Measurements from ENCODE around the gene RSBN1L. TPM values are rescaled to one million over a fixed set of nuclear protein-coding genes. Genes with fewer than 3 reads are reported as not detected.
A peak's percentile ranks its signal among the peaks of the same experiment; 100 is the strongest.
"Not testable (repeated sequence)": the region's sequence is repeated elsewhere in the genome, so short reads cannot be mapped to it uniquely, and the experiment has no call there.

The RSBN1L gene
- polyA plus RNA-seq, 5 donors: 23.8 to 40.1 (median 38.6) TPM

- DNase-seq: peak; percentile 53 to 62
Observed at GRCh38 chr7:77685233-77685632, 11.0 kb upstream of the RSBN1L start.

GRCh38 chr7:77687100-77687746 is 9.0 kb upstream of the RSBN1L start:
- no peak for DNase-seq

- DNase-seq: no peak
Observed at GRCh38 chr7:77687747-77688144, 8.5 kb upstream of the RSBN1L start.

- DNase-seq: no peak
Observed at GRCh38 chr7:77690289-77690688, 6.0 kb upstream of the RSBN1L start.

DNA sequence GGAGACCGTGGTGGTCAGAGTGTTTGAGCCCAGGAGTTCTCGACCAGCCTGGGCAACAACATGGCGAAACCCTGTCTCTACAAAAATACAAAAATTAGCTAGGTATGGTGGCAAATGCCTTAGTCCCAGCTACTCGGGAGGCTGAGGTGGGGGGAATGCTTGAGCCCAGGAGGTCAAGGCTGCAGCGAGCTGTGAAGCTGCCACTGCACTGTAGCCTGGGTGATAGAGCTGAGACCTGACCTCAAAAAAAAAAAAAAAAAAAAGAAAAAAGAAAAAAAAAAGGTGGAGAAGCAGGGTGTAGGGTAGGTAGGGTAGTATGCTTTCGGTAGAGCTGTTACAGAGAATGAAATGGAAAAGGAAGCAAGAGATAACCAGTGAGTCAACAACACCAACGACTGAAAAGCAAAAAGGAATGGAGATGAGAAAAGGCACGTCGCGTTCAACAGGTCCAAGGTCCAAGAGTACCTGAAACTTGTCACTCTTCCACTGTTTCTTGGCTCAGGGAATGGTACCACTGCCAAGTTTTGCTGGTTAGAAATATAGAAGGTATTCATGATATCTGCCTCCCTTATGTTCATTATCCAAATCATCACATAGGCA is 4.3 kb upstream of the RSBN1L start:
- no peak for DNase-seq

- no peak for DNase-seq
Observed at GRCh38 chr7:77693830-77694583, 2.3 kb upstream of the RSBN1L start.

DNA sequence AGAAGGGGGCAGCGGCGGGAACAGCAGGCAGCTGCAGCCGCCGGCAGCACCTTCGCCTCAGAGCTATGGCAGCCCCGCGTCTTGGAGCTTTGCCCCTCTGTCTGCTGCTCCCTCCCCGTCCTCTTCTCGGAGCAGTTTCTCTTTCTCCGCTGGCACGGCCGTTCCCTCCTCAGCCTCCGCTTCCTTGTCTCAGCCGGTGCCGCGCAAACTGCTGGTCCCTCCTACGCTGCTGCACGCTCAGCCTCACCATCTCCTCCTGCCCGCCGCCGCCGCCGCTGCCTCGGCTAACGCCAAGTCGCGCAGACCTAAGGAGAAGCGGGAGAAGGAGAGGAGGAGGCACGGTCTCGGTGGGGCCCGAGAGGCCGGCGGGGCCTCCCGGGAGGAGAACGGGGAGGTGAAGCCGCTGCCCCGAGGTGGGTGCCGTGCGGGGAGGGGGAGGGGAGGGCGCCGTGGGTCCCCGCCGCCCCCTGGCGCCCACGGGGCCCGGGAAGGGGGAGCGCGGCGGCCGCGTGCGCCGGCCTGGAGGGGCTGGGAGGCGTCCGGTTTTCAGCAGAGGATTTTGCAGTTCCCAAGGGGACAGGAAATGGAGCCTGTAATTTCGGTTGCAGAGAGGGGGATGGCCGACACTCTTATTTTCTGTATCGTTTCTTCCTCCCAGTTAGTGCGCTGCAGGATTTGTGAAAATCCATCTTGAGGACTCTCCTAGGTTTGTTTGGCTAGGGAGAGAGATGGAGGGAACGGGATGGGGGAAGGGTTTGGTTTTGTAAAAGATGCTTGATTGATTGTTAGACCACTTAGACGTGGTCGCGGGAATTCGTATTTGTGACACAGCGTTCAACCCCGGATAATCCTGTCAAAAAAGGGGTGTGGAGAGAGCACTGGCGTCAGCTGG is 630 bp downstream of the RSBN1L start:
- DNase-seq: peak; percentile 60 to 74

DNA sequence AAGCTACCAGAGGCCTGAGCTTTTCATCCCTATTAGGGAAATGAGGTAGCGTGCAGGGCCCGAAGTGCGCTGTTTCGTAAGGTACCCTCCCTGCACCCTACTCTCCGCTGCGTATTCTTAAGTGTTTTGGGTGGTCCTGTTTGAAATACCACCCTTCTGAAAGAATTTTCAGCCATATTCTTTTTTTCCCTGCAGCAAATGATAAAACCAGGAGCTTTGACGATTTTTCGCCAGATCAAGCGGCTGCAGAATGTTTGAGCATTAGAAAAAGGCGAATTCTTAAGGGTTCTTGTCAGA is 1.2 kb downstream of the RSBN1L start:
- DNase-seq: no peak

GRCh38 chr7:77698042-77698625 is 1.9 kb downstream of the RSBN1L start:
- no peak for DNase-seq

DNA sequence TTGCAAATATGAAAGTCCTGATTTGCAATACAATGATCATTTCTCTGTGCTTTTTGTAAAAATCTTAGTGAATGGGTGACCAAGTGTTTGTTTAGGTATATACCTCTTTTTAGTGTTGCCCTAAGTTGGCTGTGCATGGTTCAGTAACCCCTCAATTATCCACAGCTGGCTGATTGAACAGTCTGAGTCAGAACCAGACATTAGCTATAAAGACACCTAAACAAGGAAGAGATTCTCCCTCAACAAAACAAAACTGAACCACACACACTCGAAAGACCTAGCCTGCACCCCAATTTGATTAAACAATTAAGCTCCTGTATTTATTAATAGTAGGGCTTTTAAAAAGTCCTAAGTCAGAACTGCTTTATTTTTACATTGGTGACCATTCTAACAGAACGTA is 2.8 kb downstream of the RSBN1L start:
- no peak for DNase-seq

GRCh38 chr7:77702513-77702912 is 6.3 kb downstream of the RSBN1L start:
- no peak for DNase-seq

GRCh38 chr7:77702968-77703472 is 6.8 kb downstream of the RSBN1L start:
- no peak for DNase-seq

- not testable (repeated sequence) for DNase-seq
Observed at GRCh38 chr7:77703669-77704068, 7.4 kb downstream of the RSBN1L start.

DNA sequence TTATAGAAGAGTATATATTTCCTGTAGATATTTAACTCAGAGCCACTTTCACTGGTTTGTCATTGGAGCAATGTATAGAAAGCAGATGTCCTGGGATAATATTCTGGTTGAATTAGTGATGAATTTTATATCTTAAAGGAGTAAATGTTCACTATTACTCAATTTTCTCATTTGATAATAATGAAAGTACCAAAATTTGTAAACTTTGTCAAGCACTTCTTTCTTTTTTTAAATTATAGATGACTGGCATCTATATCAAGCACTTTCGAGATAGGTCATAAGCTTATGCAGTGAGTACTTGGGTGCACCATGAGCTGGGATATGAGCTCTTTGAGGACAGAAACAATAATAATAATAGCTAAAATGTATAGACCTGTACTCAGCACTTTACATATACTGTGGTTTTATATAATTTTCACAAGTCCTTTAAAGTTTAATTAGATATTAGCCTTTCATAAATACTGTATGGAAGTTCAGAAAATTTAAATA is 11.3 kb downstream of the RSBN1L start:
- DNase-seq: no peak

- no peak for DNase-seq
Observed at GRCh38 chr7:77710067-77710466, 13.8 kb downstream of the RSBN1L start.

- no peak for DNase-seq
Observed at GRCh38 chr7:77710861-77711260, 14.6 kb downstream of the RSBN1L start.

GRCh38 chr7:77714195-77714594 is 17.9 kb downstream of the RSBN1L start:
- DNase-seq: no peak

- not testable (repeated sequence) for DNase-seq
Observed at GRCh38 chr7:77714931-77715330, 18.7 kb downstream of the RSBN1L start.

GRCh38 chr7:77716804-77717203 is 20.5 kb downstream of the RSBN1L start:
- no peak for DNase-seq

- DNase-seq: not testable (repeated sequence)
Observed at GRCh38 chr7:77717566-77717965, 21.3 kb downstream of the RSBN1L start.

DNA sequence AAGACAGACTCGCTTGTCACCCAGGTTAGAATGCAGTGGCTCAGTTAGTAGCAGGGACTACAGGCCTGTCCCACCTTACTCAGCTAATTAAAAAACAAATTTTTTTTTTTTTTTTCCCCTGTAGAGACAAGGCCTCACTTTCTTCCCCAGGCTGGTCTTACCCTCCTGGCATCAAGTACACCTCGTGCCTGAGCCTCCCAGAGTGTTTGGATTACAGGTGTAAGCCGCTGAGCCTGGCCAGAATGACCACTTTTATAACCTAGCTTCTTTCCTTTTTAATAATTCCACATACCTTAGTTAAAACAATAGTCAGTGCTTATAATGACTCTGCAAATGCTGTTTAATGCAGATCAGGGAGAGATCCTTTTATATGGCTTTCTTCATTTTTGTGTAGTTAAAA is 31.3 kb downstream of the RSBN1L start:
- no peak for DNase-seq
